AG04449 (cell line): ENCODE measurements around the gene MEN1.

ENCODE experiments used
- CTCF ChIA-PET: fragments of 350-600 bp; formaldehyde crosslinking; extraction: SDS; loops from one replicate; lab custom pipeline; 2021; ENCODE audit warnings: antibody characterized with exemption; lab: Yijun Ruan, JAX
- POLR2A ChIA-PET: fragments of 400-600, 350-600 bp; formaldehyde crosslinking; extraction: SDS; loops from one replicate; lab custom pipeline; 2020; ENCODE audit warnings: antibody characterized with exemption, inconsistent platforms; lab: Yijun Ruan, JAX
- DNase-seq: peaks from one replicate; pipeline ENCODE4 v3.0.0-alpha.2; 2010; ENCODE audit warnings: low read depth, low spot score
- H3K4me3 ChIP-seq: 2 replicates; pipeline ENCODE4 v1.5.1; 2011; ENCODE audit warnings: low read depth, mild to moderate bottlenecking, control low read depth, low read length
- CTCF ChIP-seq: IDR thresholded peaks from one replicate; pipeline ENCODE4 v1.5.1; 2011; ENCODE audit warnings: mild to moderate bottlenecking, moderate library complexity, low read length, control low read depth, inconsistent platforms; ENCODE audit not compliant: insufficient read depth; ENCODE audit errors: missing control alignments

The MEN1 gene

GRCh38 chr11:64754919-64755662 lies 55.3 kb downstream of the MEN1 start:
- no peak overlapping the region for H3K4me3 ChIP-seq
- ChIA-PET POLR2A (no interaction called here), CTCF (interaction anchor here (1.5 kb wide), 1 partner anchor 13 kb away, joined by 6 read pairs; no protein-coding TSS in a partner anchor)
- no peak for DNase-seq
- TF ChIP-seq CTCF: no peak

- CTCF ChIA-PET: interaction anchor here (1.5 kb wide), 1 partner anchor 12 kb away, joined by 6 read pairs; no protein-coding TSS in a partner anchor
- no peak for TF ChIP-seq CTCF
These were observed 56.0 kb downstream of the MEN1 start for GRCh38 chr11:64754124-64754918.

More at GRCh38 chr11:64754124-64754918, 56.0 kb downstream of the MEN1 start:
- H3K4me3 ChIP-seq: no peak overlapping the region
- POLR2A ChIA-PET: interaction anchor here (0.7 kb wide), 1 partner anchor 508 kb away, joined by 3 read pairs; no protein-coding TSS in a partner anchor
- DNase-seq: no peak
